Spleen (tissue), 7 donors: ENCODE measurements around the gene PLOD2.

Experiments used
- CTCF ChIP-seq, 11 experiments: fragments of 200-600 bp in 7 of 11; fragments of 450-650 bp in 4 of 11; sonication (generic) in 4 of 11; IDR thresholded peaks in 8 of 11; conservative IDR thresholded peaks in 3 of 11; 1 replicate in 7 of 11; 2 replicates in 4 of 11; pipeline versions ENCODE4 v1.4.0 to v1.8.0; 2016 to 2021; ENCODE audit warnings: antibody characterized with exemption in 11 of 11, inconsistent platforms in 4 of 11, mild to moderate bottlenecking in 1 of 11
- POLR2A ChIP-seq, 3 donors: fragments of 450-650 bp; IDR thresholded peaks; one replicate each; pipeline ENCODE4 v1.5.1; 2017; ENCODE audit warnings: antibody characterized with exemption in 3 of 3, mild to moderate bottlenecking in 1 of 3
- POLR2AphosphoS5 ChIP-seq, 3 donors: sonication (generic); formaldehyde crosslinking; IDR thresholded peaks; one replicate each; pipeline ENCODE4 v1.5.1; 2017; ENCODE audit warnings: antibody characterized with exemption in 3 of 3
- donor health status: DM: no; HTN: no; CAD: no; lungs with moderate emphysema.
- donor health status: DM: no; HTN: no; CAD: no.
- donor health status: DM: no; HTN: no; CAD: no.

- TF ChIP-seq CTCF (IDR thresholded peaks at IDR 0.05 in 8 of 11, conservative IDR thresholded peaks at IDR 0.05 in 3 of 11) (no peak), POLR2AphosphoS5 (IDR thresholded peaks at IDR 0.05) (no peak), POLR2A (IDR thresholded peaks at IDR 0.05) (no peak)
Measured at GRCh38 chr3:146092230-146092629, 68.8 kb downstream of the PLOD2 start.
